HG03045 (cell line): ENCODE results near the gene CHRNB1.

Experiments used
- ATAC-seq: cut with Tn5 transposase; IDR thresholded peaks from one replicate; pipeline ENCODE4 v1.9.1; 2021; ENCODE audit warnings: mild to moderate bottlenecking, moderate library complexity; ENCODE audit not compliant: unreplicated experiment

Gene CHRNB1

DNA sequence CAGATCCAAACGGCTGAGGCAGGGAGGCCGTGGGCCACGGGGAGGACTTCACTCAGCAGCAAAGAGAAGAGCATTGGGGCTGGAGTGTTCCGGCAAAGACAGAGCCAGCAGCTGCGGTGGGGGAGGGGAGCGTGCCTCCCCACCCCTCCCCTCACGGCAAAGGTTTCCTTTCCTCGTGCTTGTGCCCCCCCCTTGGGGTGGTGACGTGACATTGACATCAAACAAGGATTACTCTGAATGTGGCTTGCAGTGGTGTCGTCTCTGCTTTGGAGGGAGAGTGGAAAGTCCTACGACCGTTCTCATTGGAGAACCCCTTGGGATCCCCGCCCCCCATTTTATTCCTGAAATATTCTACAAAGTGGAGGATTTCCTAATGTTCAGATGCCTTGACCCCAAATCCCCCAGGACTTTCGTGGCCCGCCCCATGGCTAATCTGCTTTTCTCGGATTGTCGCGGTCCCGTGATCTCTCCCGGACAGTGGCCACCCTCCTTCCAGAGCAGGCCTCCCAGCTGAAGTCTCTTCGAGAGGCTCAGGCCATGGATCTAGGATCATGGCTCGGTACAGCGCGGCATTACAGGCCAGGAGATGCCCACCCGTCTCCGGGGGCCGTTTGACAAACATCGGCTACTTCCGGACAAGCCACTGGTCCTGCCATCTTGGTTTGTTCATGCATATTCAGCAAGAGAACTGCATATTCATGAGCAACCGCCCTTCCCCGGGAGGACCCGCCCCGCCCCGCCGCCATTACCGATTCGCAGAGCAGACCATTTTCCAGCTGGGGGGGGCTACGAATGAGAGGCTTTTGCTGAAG is 38.6 kb downstream of the CHRNB1 start:
- ATAC-seq, result peak; percentile 34

GRCh38 chr17:7484067-7484918 is 39.4 kb downstream of the CHRNB1 start, which contains the start of gene POLR2A:
TSS of gene POLR2A (plus strand) at chr17:7484366.
- ATAC-seq, result peak; percentile 57

GRCh38 chr17:7484919-7485377 is 40.1 kb downstream of the CHRNB1 start:
- no peak for ATAC-seq

DNA sequence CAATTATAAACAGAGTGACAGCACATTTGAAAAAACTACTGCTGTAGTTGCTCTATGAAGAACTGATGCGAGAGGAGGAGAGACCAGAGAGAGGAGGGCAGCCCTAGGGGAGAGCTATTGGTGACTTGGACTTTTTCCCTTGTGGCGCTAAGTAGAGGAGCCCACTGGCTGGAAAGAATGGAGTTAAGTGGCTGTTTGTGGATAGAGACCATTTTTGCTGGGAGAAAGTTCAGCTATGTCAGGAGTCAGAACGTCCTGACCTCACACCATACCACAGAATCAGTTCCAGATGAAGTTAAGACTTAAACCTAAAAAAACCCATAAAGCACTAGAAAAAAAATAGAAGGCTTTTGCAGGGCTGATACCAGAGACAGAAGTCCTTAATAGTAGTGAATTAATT is 41.3 kb downstream of the CHRNB1 start:
- ATAC-seq, result no peak

GRCh38 chr17:7490144-7490543 is 45.3 kb downstream of the CHRNB1 start:
- ATAC-seq, result no peak

- no peak for ATAC-seq
These were observed 46.7 kb downstream of the CHRNB1 start for GRCh38 chr17:7491583-7491982.

GRCh38 chr17:7493941-7494340 is 49.1 kb downstream of the CHRNB1 start:
- no peak for ATAC-seq

DNA sequence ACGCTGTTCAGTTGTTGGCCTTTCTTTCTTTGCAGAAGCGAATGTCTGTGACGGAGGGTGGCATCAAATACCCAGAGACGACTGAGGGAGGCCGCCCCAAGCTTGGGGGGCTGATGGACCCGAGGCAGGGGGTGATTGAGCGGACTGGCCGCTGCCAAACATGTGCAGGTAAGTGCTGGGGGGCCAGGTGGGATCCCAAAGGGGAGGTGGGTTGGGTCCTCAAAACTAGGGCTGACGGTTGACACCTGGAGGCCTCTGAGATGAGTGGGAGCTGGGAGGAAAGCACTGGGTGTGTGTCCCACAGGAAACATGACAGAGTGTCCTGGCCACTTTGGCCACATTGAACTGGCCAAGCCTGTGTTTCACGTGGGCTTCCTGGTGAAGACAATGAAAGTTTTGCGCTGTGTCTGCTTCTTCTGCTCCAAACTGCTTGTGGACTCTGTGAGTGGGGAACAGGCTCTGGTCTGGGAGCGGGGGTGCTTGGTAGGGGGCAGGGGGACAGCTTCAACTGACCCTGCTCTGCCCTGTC is 51.1 kb downstream of the CHRNB1 start:
- no peak for ATAC-seq

GRCh38 chr17:7496470-7497183 is 51.8 kb downstream of the CHRNB1 start:
- ATAC-seq, result no peak

- ATAC-seq, result no peak
These were observed 52.4 kb downstream of the CHRNB1 start for GRCh38 chr17:7497228-7497627.

DNA sequence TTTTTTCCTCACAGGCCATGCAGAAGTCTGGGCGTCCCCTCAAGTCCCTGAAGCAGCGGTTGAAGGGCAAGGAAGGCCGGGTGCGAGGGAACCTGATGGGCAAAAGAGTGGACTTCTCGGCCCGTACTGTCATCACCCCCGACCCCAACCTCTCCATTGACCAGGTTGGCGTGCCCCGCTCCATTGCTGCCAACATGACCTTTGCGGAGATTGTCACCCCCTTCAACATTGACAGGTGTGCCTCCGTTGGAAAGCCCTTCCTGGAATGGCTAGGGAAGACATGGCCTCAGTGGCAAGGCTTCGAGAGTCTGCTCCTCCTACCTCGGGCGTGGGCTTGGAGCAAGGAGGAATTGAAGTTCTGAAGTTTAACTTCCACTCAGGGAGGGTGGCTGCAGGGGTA is 52.8 kb downstream of the CHRNB1 start:
- ATAC-seq, result no peak

GRCh38 chr17:7499161-7499560 is 54.3 kb downstream of the CHRNB1 start:
- ATAC-seq, result no peak

- no peak for ATAC-seq
These were observed 56.9 kb downstream of the CHRNB1 start for GRCh38 chr17:7501729-7502128.

GRCh38 chr17:7502171-7502847 is 57.4 kb downstream of the CHRNB1 start:
- no peak for ATAC-seq

- no peak for ATAC-seq
These were observed 58.1 kb downstream of the CHRNB1 start for GRCh38 chr17:7502987-7503386.

- ATAC-seq, result no peak
These were observed 58.7 kb downstream of the CHRNB1 start for GRCh38 chr17:7503521-7503920.
